IgD-negative memory B cell (primary cell): ENCODE results near the gene PRKD1. TPM values are rescaled to one million over a fixed set of nuclear protein-coding genes. Genes with fewer than 3 reads are reported as not detected.

Experiments used
- H3K27ac Mint-ChIP-seq, 3 donors: one replicate each; pipeline ENCODE4 v1.8.0; 2020 to 2022; ENCODE audit warnings: mild to moderate bottlenecking in 3 of 3, mixed read lengths in 3 of 3, moderate library complexity in 1 of 3
- H3K27me3 Mint-ChIP-seq: one replicate; pipeline ENCODE4 v1.8.0; 2021; ENCODE audit warnings: mixed read lengths
- H3K36me3 Mint-ChIP-seq: one replicate; pipeline ENCODE4 v1.8.0; 2020; ENCODE audit warnings: mild to moderate bottlenecking, mixed read lengths
- H3K4me1 Mint-ChIP-seq, 3 donors: one replicate each; pipeline ENCODE4 v1.8.0; 2020 to 2022; ENCODE audit warnings: mixed read lengths in 3 of 3, mild to moderate bottlenecking in 1 of 3
- H3K4me3 Mint-ChIP-seq, 4 donors: one replicate each; pipeline ENCODE4 v1.8.0; 2020 to 2022; ENCODE audit warnings: mild to moderate bottlenecking in 4 of 4, mixed read lengths in 4 of 4, moderate library complexity in 3 of 4
- H3K9me3 Mint-ChIP-seq, 3 donors: one replicate each; pipeline ENCODE4 v1.8.0; 2020 to 2021; ENCODE audit warnings: mixed read lengths in 3 of 3, mild to moderate bottlenecking in 1 of 3
- polyA plus RNA-seq: library from polyadenylated mRNA; unstranded; fragments of 300-500 nt; fragmentation: Illumina TruSeq; gene quantifications from one replicate; pipeline ENCODE4 v1.2.3, GENCODE V29; 2021

The PRKD1 gene
- 1.0 TPM for polyA plus RNA-seq

DNA sequence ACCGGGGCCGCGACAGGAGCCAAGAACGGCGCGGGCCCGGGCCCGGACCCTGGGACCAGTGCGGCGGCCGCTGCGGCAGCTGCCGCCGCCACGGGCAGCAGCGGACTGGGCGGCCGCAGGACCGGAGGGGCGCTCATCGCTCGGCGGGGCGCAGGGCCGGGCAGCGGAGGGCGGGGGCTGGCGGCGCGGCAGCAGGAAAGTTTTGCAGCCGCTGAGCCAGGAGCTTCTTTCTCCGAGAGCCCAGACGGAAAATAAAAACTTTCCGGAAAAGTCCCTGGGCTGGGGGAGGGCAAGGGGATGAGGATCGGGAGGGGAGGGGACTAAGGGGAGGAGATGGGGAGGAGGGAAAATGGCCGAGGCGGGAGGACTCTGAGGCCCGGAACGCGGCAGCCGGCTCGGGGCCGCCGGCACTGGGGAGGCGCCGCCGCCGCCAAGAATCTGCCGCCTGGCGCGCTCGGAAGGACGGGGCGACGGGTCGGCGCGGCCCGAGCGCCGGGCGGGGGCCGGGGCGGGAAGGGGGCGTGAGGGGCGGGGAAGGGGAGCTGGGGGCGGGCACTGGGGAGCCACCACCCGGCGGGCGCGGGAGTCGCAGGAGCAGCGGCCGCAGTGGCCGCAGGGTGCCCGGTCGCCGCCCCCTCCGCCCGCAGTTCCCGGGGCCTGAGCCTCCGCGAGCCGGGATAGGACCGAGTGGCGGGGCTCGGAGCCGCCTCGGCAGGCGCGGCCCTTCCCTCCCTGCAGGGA, at the start of gene PRKD1:
PRKD1 (minus strand) TSS at position 472 of the 741 bp plus-strand sequence.
- Mint-ChIP-seq H3K27me3 (peaks cover 23% of the 10 kb centered on the region), H3K4me1 (peaks cover 5 to 11% (median 5%) of the 10 kb centered on the region in 3 donors), H3K4me3 (peak within 1 kb of the TSS; percentile 72 to 91 (median 86)), H3K9me3 (peaks cover 0 to 1% (median 0%) of the 10 kb centered on the region in 3 donors), H3K36me3 (no peaks in the 10 kb centered on the region), H3K27ac (peak within 1 kb of the TSS in 1 of 3 donors; percentile 87)

DNA sequence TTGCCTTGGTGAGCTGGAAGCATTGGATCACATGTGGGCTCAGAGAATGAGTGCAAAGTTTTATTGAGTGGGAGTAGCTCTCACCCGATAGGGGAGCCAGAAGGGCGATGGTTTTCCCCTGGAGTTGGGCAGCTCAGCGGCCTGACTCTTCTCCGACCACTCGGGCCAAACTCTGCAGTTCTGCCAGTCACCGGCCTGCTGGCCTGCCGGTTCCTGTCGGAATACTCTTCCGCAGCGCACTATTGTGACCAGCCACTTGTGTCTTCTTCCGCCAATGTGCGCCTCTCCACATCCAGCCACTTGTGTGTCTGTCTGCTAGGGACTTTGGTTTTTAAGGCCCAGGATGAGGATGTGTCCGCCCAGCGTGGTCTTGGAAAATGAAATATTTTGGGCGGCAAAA, 43.5 kb upstream of the PRKD1 start:
- H3K4me1 Mint-ChIP-seq: no peaks in the 10 kb centered on the region
- no peak overlapping the region for H3K27ac Mint-ChIP-seq
- peaks cover 0 to 4% (median 2%) of the 10 kb centered on the region in 3 donors for H3K9me3 Mint-ChIP-seq
- no peaks in the 10 kb centered on the region for H3K27me3 Mint-ChIP-seq
- H3K4me3 Mint-ChIP-seq: no peak overlapping the region
- peaks cover 1% of the 10 kb centered on the region for H3K36me3 Mint-ChIP-seq

DNA sequence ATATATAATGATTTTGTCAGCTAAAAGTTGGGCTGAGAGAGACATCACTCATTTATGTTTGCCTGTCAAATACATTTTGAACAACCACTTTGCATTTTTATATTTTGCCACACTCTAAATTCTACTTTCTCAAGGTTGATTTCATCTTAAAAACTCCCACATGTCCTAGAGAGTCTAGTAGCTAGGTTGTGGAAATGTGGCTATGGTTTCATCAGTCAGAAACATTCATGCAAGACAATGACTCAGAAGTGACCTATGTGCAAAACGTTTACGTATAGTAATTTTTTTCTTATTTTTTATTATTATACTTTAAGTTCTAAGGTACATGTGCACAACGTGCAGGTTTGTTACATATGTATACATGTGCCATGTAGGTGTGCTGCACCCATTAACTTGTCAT, 27.4 kb upstream of the PRKD1 start:
- no peaks in the 10 kb centered on the region for H3K4me1 Mint-ChIP-seq
- H3K4me3 Mint-ChIP-seq: no peak overlapping the region
- H3K36me3 Mint-ChIP-seq: no peaks in the 10 kb centered on the region
- H3K27ac Mint-ChIP-seq: no peak overlapping the region
- no peaks in the 10 kb centered on the region for H3K27me3 Mint-ChIP-seq
- H3K9me3 Mint-ChIP-seq: peaks cover 0 to 5% (median 4%) of the 10 kb centered on the region in 3 donors

DNA sequence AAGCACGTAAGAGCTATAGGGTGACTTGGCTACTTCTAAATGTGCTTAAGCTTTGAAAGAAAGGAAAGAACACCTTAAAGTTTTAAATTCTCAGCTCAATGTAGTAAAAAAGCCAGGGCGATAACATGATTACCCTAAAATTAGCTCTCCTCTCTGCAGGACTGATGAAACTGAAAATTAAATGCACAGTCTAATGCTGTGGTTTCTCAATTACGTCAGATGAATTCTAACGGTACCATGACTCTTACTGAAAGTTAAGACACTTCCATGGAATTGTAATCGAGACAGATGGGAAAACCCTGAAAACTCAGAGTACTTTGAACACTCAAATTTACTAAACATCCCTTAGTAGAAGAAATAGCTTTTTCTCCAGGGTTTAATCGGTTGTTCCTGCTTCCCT, 25.9 kb upstream of the PRKD1 start:
- no peaks in the 10 kb centered on the region for H3K27me3 Mint-ChIP-seq
- H3K9me3 Mint-ChIP-seq: peaks cover 0 to 5% (median 4%) of the 10 kb centered on the region in 3 donors
- H3K36me3 Mint-ChIP-seq: no peaks in the 10 kb centered on the region
- no peak overlapping the region for H3K27ac Mint-ChIP-seq
- H3K4me3 Mint-ChIP-seq: no peak overlapping the region
- H3K4me1 Mint-ChIP-seq: no peaks in the 10 kb centered on the region

DNA sequence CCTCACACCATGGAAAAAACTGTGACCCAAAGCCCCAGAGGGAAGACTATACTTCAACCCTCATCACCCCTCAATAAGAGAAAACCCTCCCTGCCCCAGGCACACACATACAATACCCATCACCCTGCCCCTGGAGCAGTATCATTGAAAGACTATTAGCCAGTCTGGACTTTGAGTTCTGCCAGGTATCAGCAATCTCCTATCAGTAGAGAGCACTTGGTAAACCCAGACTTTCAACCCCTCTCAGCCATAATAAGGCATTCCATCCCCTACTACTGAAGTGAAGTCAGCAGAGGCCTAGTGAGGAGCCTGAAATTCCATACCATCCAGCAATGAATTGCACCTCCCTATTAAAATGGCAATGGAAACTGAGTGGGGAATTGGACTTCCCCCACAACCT, 16.4 kb upstream of the PRKD1 start:
- Mint-ChIP-seq H3K27ac (no peak overlapping the region), H3K4me1 (no peaks in the 10 kb centered on the region), H3K36me3 (peaks cover 2% of the 10 kb centered on the region), H3K9me3 (peaks cover 0 to 13% (median 6%) of the 10 kb centered on the region in 3 donors), H3K4me3 (no peak overlapping the region), H3K27me3 (no peaks in the 10 kb centered on the region)

DNA sequence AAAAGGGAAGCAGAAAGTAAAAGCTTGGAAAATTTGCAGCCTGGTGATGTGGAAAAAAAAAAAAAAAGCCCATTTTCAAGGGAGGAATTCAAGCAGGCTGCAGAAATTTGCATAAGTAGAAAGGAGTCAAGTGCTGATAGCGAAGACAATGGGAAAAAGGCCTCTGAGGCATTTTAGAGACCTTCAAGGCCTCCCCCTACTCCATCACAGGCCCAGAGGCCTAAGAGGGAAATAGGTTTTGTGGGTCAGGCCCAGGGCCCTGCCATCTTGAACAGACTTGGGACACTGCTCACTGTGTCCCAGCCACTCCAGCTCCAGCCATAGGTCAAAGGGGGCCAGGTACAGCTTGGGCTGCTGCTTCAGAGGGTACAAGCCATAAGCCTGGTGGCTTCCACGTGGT, 13.8 kb upstream of the PRKD1 start:
- peaks cover 1 to 11% (median 3%) of the 10 kb centered on the region in 3 donors for H3K9me3 Mint-ChIP-seq
- peaks cover 2% of the 10 kb centered on the region for H3K36me3 Mint-ChIP-seq
- H3K27ac Mint-ChIP-seq: no peak overlapping the region
- no peaks in the 10 kb centered on the region for H3K4me1 Mint-ChIP-seq
- no peak overlapping the region for H3K4me3 Mint-ChIP-seq
- H3K27me3 Mint-ChIP-seq: no peaks in the 10 kb centered on the region

DNA sequence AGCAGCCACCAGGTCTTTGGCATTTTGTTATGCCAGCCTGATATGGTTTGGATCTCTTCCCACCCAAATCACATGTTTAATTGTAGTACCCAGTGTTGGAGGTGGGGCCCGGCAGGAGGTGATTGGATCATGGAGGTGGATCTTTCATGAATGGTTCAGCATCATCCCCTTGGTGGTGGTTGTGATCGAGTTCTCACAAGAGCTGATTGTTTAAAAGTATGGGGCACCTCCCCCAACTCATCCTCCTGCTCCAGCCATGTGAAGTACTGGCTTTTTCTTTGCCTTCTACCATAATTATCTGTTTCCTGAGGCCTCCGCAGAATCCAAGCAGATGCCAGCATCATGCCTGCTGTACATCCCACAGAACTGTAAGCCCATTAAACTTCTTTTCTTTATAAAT, 12.8 kb upstream of the PRKD1 start:
- Mint-ChIP-seq H3K27me3 (no peaks in the 10 kb centered on the region), H3K4me3 (no peak overlapping the region)

DNA sequence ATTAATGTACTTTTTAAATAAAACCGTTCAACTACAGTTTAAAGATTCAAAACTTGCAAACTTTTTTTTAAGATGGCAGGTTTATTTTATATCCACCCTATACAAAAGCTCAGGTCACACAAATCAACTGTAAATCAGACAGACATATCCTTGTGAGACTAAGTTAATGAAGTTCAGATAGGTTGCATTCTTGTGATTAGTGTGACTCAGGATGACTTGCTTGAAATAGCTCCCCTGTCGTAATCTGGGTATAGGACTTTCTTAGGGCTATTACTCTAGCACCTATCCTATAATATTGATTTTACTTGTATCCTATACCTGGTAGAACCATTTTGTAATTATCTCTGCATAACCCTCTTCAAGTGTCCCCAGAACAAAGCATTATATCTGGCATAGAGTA, 9.5 kb upstream of the PRKD1 start:
- H3K27ac Mint-ChIP-seq: no peak overlapping the region
- peaks cover 0 to 2% (median 1%) of the 10 kb centered on the region in 3 donors for H3K9me3 Mint-ChIP-seq

More for the DNA sequence above, 12.8 kb upstream of the PRKD1 start:
- no peak overlapping the region for H3K27ac Mint-ChIP-seq
- no peaks in the 10 kb centered on the region for H3K4me1 Mint-ChIP-seq
- peaks cover 2% of the 10 kb centered on the region for H3K36me3 Mint-ChIP-seq
- H3K9me3 Mint-ChIP-seq: peaks cover 1 to 8% (median 3%) of the 10 kb centered on the region in 3 donors

DNA sequence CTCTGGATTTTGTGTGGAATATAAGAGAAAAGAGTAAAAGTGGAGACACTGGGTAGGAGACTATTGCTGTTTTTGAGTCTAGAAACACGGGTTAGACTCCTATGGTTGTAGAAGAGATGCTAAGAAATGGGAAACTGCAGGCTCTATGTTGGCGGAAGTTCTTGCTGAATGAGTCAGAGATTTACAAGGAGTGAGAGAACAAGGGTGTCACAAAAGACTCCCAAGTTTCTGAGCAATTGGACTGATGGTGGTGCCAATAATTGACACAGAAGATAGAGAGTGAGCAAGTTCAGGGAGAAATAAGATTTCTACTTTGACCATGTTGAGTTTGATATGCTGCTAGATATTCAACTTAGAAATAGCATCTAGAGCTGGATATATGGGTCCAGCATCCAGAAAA, 2.6 kb upstream of the PRKD1 start:
- H3K4me1 Mint-ChIP-seq: peaks cover 5 to 9% (median 5%) of the 10 kb centered on the region in 3 donors
- H3K27ac Mint-ChIP-seq: no peak overlapping the region
- no peaks in the 10 kb centered on the region for H3K36me3 Mint-ChIP-seq
- H3K9me3 Mint-ChIP-seq: peaks cover 0 to 1% (median 0%) of the 10 kb centered on the region in 3 donors
- peaks cover 23% of the 10 kb centered on the region for H3K27me3 Mint-ChIP-seq
- H3K4me3 Mint-ChIP-seq: no peak overlapping the region

More for the DNA sequence above, 9.5 kb upstream of the PRKD1 start:
- H3K4me3 Mint-ChIP-seq: no peak overlapping the region
- peaks cover 2% of the 10 kb centered on the region for H3K36me3 Mint-ChIP-seq
- H3K27me3 Mint-ChIP-seq: no peaks in the 10 kb centered on the region
- no peaks in the 10 kb centered on the region for H3K4me1 Mint-ChIP-seq

DNA sequence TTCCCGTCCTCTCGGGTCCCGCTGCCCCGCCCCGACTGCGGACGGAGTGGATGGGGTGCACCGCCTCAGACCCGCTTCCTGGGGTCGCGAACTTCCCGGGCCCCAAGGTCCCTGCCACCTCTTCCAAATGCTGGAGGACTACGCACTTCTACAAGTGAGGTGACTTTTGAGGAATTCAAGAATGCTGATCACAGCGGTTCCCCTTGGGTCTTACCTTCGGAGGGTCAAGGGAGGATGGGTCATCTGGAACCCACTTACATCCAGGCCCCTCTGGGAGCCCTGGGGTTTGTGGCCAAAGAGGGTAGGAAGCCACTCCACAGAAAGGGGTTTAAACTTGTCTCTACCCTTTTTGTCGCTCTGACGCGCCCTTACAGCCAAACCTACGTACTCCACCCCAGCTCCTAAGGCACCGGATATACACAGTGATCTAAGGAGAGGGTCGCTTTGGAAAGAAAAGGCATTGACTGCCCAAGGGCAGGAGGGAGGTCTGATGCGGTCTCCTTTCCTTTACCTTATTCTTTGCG, 532 bp upstream of the PRKD1 start:
- H3K27me3 Mint-ChIP-seq: peaks cover 23% of the 10 kb centered on the region
- H3K4me1 Mint-ChIP-seq: peaks cover 5 to 11% (median 5%) of the 10 kb centered on the region in 3 donors
- peaks cover 0 to 1% (median 0%) of the 10 kb centered on the region in 3 donors for H3K9me3 Mint-ChIP-seq
- no peaks in the 10 kb centered on the region for H3K36me3 Mint-ChIP-seq
- peak overlapping the region; percentile 31 to 84 (median 71) for H3K4me3 Mint-ChIP-seq
- H3K27ac Mint-ChIP-seq: no peak overlapping the region

DNA sequence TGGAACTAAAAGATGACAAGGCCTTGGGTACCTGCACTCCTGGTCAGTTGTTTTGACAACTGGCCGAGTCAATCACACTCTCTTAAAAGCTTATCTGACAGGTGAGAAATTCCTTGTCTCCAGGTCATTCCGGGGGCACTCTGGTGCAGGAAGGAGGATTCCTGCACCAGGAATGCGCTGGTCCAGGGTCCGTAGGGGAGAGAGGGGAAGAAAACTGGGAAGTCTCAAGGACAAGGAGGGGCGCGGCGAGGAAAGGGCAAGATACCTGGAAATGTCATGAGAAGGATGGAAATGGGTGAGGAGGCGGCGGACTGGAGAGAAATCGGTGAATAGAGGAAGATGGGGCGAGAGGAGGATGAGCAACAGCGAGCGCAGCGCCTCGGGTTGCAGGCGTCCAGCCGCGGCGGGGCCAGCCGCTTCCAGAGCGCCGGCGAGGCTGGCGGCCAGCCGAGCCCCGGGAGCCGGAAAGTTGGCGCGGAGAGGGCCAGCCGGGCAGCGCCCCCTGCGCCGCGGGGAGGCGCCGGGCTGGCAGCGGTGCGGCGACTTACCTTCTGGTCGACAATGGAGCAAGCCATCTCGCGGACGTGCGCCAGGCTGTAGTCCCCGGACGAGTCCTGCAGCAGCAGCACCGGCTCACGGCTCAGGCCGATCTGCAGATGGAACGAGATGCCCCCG, 809 bp downstream of the PRKD1 start:
- Mint-ChIP-seq H3K4me3 (peak overlapping the region; percentile 72 to 91 (median 86)), H3K9me3 (peaks cover 0 to 1% (median 0%) of the 10 kb centered on the region in 3 donors)

DNA sequence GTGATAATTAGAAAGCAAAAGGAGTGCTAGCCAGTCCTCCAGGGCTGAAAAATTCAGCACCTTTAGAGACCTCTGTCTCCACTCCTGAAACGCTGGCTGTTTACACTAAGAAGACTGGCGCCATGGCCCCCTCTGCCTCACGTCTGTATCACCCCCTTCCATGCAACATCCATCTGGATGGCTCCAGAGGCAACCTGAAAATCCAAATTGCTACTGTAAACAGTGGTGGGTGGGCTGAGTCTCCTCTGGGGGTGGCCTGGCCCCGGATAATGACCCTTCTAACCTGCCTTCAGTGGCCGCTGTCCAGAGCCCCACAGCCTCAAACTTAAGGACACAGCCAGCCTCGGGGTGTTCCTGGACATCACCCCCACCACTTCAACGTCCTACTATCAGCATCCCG, 1.4 kb downstream of the PRKD1 start:
- Mint-ChIP-seq H3K4me1 (peaks cover 5 to 11% (median 5%) of the 10 kb centered on the region in 3 donors), H3K27me3 (peaks cover 23% of the 10 kb centered on the region), H3K4me3 (peak overlapping the region; percentile 33 to 91 (median 80)), H3K27ac (peak overlapping the region in 1 of 3 donors; percentile 87), H3K36me3 (no peaks in the 10 kb centered on the region), H3K9me3 (peaks cover 0 to 1% (median 0%) of the 10 kb centered on the region in 3 donors)

More for the DNA sequence above, 809 bp downstream of the PRKD1 start:
- Mint-ChIP-seq H3K27me3 (peaks cover 23% of the 10 kb centered on the region), H3K4me1 (peaks cover 5 to 11% (median 5%) of the 10 kb centered on the region in 3 donors), H3K27ac (peak overlapping the region in 1 of 3 donors; percentile 87), H3K36me3 (no peaks in the 10 kb centered on the region)

DNA sequence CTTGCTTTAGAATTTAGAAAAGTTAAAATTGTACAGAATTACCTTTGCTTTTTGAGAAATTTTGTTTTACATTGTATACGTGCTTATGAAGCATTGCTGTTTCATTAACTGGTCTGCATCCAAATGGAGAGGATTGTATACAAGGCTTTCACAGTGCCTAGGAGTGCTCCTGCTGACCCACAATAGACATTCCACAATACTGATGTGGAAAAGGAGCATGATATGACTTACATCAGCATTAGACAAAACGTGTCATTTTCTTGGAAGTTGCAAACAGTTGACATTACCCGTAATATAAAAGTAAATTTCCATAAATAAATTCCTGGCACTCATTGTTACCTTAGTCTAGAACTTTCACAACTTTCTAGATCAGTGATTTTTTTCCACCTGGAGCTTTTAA, 1.9 kb downstream of the PRKD1 start:
- H3K4me3 Mint-ChIP-seq: peak overlapping the region in 3 of 4 donors; percentile 18 to 91 (median 22)
- no peaks in the 10 kb centered on the region for H3K36me3 Mint-ChIP-seq
- peaks cover 5 to 11% (median 5%) of the 10 kb centered on the region in 3 donors for H3K4me1 Mint-ChIP-seq
- H3K27me3 Mint-ChIP-seq: peaks cover 23% of the 10 kb centered on the region
- peaks cover 0 to 1% (median 0%) of the 10 kb centered on the region in 3 donors for H3K9me3 Mint-ChIP-seq
- H3K27ac Mint-ChIP-seq: no peak overlapping the region

DNA sequence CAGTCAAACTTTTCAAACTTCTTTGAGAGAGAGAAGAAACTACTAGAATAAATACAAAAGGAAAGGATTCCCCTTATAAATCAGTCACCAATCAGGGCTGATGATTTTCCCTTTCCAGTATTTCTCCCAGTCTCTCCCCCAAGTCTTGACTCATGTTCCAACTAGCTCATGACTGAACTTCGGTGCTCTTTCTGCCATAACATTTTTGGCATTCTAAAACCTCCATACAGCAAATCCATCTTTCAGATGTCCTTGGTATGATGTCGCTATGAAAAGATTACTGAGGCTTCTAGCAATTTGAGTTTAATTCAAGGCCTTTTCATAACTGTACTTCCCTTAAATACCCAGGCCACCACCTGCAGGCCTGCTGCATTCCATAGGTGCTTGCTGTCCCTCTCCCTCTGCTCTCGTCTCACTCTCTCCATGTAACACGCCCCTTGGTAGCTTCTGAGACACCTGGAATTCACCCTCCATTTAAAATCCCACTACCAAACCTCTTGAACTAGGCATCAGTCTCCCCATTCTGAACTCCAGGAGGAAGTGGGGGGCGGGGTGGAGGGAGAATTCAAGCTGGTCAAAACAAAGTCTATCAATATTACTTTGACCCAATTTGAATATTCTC, 2.4 kb downstream of the PRKD1 start:
- H3K9me3 Mint-ChIP-seq: peaks cover 0 to 1% (median 0%) of the 10 kb centered on the region in 3 donors
- H3K27ac Mint-ChIP-seq: no peak overlapping the region
- peaks cover 23% of the 10 kb centered on the region for H3K27me3 Mint-ChIP-seq
- H3K4me3 Mint-ChIP-seq: peak overlapping the region in 2 of 4 donors; percentile 15 to 91
- H3K36me3 Mint-ChIP-seq: no peaks in the 10 kb centered on the region
- peaks cover 5 to 11% (median 5%) of the 10 kb centered on the region in 3 donors for H3K4me1 Mint-ChIP-seq

DNA sequence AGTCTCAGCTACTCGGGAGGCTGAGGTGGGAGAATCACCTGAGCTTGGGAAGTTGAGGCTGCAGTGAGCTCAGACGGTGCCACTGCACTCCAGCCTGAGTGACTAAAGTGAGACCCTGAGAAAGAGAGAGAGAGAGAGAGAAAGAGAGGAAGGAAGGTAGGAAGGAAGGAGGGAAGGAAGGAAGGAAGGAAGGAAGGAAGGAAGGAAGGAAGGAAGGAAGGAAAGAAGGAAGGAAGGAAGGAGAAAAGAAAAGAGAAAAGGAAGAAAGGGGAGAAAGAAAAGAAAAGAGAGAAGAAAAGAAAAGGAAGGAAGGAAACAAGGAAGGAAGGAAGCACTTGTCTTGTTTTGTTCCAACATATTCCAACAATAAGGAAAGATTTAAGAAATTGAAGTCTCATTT, 7.8 kb downstream of the PRKD1 start:
- no peak overlapping the region for H3K4me3 Mint-ChIP-seq
- peaks cover 0 to 4% (median 0%) of the 10 kb centered on the region in 3 donors for H3K4me1 Mint-ChIP-seq
- H3K27me3 Mint-ChIP-seq: no peaks in the 10 kb centered on the region
- no peak overlapping the region for H3K27ac Mint-ChIP-seq
- H3K36me3 Mint-ChIP-seq: no peaks in the 10 kb centered on the region
- peaks cover 0 to 2% (median 0%) of the 10 kb centered on the region in 3 donors for H3K9me3 Mint-ChIP-seq
